Kidney (tissue), 14 donors: Measurements from ENCODE around the gene ZBED3. TPM values are rescaled to one million over a fixed set of nuclear protein-coding genes. Genes with fewer than 3 reads are reported as not detected.

Source experiments
- DNase-seq, 5 donors: peaks; one replicate each; pipeline ENCODE4 v3.0.0-alpha.2; 2013 to 2020
- FAIRE-seq: peaks from 2 replicates; lab custom pipeline; 2012; peaks lifted over from hg19 to GRCh38; lab: Jason Lieb, UNC
- H3K27ac ChIP-seq, 2 donors: one replicate each; pipeline ENCODE4 v1.7.0; 2013; ENCODE audit warnings: low read depth in 2 of 2, low read length in 2 of 2, inconsistent platforms in 1 of 2
- H3K27me3 ChIP-seq: one replicate; pipeline ENCODE4 v1.7.1; 2013; ENCODE audit warnings: low read length, inconsistent platforms; ENCODE audit not compliant: control insufficient read depth, insufficient read depth
- H3K36me3 ChIP-seq, 3 donors: one replicate each; pipeline versions ENCODE4 v1.7.0 to v1.7.1; 2013; ENCODE audit warnings: low read length in 3 of 3, control low read depth in 1 of 3, inconsistent platforms in 1 of 3; ENCODE audit not compliant: insufficient read depth in 3 of 3, control insufficient read depth in 2 of 3
- H3K4me1 ChIP-seq, 3 donors: one replicate each; pipeline versions ENCODE4 v1.7.0 to v1.7.1; 2013; ENCODE audit warnings: low read length in 3 of 3, inconsistent platforms in 1 of 3, low read depth in 1 of 3; ENCODE audit not compliant: control insufficient read depth in 2 of 3, insufficient read depth in 2 of 3
- H3K4me3 ChIP-seq, 3 donors: one replicate each; pipeline versions ENCODE4 v1.7.0 to v1.8.1; 2013; ENCODE audit warnings: low read length in 3 of 3, control low read depth in 1 of 3, inconsistent platforms in 1 of 3
- H3K9ac ChIP-seq, 3 donors: one replicate each; pipeline versions ENCODE4 v1.7.0 to v1.7.1; 2013; ENCODE audit warnings: low read length in 3 of 3, control low read depth in 1 of 3, inconsistent platforms in 1 of 3
- H3K9me3 ChIP-seq, 3 donors: one replicate each; pipeline versions ENCODE4 v1.7.0 to v1.7.1; 2013; ENCODE audit warnings: low read length in 3 of 3, control low read depth in 1 of 3, inconsistent platforms in 1 of 3; ENCODE audit not compliant: control insufficient read depth in 2 of 3, insufficient read depth in 1 of 3
- intact Hi-C: fragments of 100-400 bp; cut with DNase I; formaldehyde crosslinking; loops from one replicate; pipeline ENCODE4 v1.11.1; 2022
- polyA plus RNA-seq: library from polyadenylated mRNA; stranded (reverse); fragments of 350-450 nt; fragmentation: Illumina TruSeq; extraction: RNeasy Lipid Tissue Mini Kit (QIAGEN cat#74804); gene quantifications from one replicate; pipeline ENCODE4 v1.2.3, GENCODE V29; 2014; ENCODE audit warnings: low read depth, low replicate concordance; ENCODE audit not compliant: insufficient read depth
- total RNA-seq: library from RNA; stranded (reverse); fragmentation: NEBNext Ultra II Directional; extraction: Animal tissue kit (Norgen Biotek cat#: 25700); gene quantifications from one replicate; pipeline ENCODE4 v1.2.1, GENCODE V29; 2021
- TF ChIP-seq, protein P1 (sequence below): IDR thresholded peaks from 3 replicates; pipeline ENCODE4 v1.5.1; 2012; ENCODE audit warnings: mild to moderate bottlenecking, moderate library complexity, borderline replicate concordance; ENCODE audit not compliant: insufficient read depth; ENCODE audit errors: extremely low read depth
- donor health status: control.
- donor health status: control.
- donor health status: control.
- donor health status: control.
- donor health status: control.
- donor health status: DM: yes; HTN: yes; CAD: no.
- donor health status: Normal renal cell carcinoma (clear cell type).

Gene ZBED3
- total and polyA plus RNA-seq, 2 donors from 2014 or later: 8.9 to 20.7 TPM

DNA sequence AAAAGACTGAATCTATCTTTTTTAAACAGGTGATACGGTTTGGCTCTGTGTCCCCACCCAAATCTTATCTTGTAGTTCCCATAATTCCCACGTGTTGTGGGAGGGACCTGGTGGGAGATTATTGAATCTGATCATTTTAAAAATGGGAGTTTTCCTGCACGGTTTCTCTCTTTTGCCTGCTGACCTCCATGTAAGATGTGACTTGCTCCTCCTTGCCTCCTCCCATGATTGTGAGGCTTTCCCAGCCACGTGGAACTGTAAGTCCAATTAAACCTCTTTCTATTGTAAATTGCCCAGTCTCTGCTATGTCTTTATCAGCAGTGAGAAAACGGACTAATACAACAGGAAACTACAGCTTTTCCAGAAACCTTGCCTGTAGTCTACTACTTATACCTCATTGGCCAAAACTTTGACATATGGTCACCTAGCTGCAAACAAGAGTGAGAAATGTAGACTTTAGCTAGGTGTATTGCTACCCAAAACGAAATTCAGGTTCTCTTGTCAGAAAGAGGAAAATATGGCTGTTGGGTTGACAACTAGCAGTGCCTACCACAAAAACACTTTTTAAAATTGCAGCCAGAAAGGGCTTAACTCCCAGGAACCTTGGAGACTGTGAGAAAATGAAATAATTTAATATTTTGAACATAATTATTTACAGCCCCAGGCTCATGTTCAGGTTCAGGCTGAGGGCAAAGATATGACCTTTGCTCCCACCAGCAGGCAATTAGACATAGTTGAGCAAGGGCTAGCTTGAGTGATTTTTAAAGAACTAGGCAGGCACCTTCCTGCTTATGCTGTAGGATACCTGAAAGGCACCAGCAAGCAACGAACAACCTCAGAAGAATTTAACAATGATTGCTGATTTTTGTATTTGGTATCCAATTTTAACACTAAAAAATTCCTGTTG, 64.3 kb downstream of the ZBED3 start:
- DNase-seq: peak in 3 of 5 donors; percentile 48 to 61 (median 60)
- Histone ChIP-seq H3K4me1 (peaks cover 0 to 12% (median 3%) of the 10 kb centered on the region in 3 donors), H3K36me3 (no peaks in the 10 kb centered on the region), H3K9ac (no peak overlapping the region), H3K9me3 (no peaks in the 10 kb centered on the region), H3K4me3 (no peak overlapping the region), H3K27me3 (no peaks in the 10 kb centered on the region), H3K27ac (peak overlapping the region in 1 of 2 donors; percentile 54)
- intact Hi-C loops: no loop called here
- FAIRE-seq: no peak
- TF ChIP-seq, protein P1, sequence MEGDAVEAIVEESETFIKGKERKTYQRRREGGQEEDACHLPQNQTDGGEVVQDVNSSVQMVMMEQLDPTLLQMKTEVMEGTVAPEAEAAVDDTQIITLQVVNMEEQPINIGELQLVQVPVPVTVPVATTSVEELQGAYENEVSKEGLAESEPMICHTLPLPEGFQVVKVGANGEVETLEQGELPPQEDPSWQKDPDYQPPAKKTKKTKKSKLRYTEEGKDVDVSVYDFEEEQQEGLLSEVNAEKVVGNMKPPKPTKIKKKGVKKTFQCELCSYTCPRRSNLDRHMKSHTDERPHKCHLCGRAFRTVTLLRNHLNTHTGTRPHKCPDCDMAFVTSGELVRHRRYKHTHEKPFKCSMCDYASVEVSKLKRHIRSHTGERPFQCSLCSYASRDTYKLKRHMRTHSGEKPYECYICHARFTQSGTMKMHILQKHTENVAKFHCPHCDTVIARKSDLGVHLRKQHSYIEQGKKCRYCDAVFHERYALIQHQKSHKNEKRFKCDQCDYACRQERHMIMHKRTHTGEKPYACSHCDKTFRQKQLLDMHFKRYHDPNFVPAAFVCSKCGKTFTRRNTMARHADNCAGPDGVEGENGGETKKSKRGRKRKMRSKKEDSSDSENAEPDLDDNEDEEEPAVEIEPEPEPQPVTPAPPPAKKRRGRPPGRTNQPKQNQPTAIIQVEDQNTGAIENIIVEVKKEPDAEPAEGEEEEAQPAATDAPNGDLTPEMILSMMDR: no peak

Other genes with a start within 250 kb of the ZBED3 start
- gene S100Z, start 237.3 kb downstream of the ZBED3 start, total RNA-seq: 1.2 TPM
- gene S100Z, start 237.3 kb downstream of the ZBED3 start, polyA plus RNA-seq: 0.69 TPM
- gene CRHBP, start 134.2 kb downstream of the ZBED3 start, total RNA-seq: 8.6 TPM
- 67.7 TPM for gene CRHBP, start 134.2 kb downstream of the ZBED3 start, polyA plus RNA-seq
- 23.0 TPM for gene AGGF1, start 56.9 kb downstream of the ZBED3 start, total RNA-seq
- 10.5 TPM for gene AGGF1, start 56.9 kb downstream of the ZBED3 start, polyA plus RNA-seq
- gene PDE8B, start 123.4 kb upstream of the ZBED3 start, total RNA-seq: 4.5 TPM
- 3.7 TPM for gene PDE8B, start 123.4 kb upstream of the ZBED3 start, polyA plus RNA-seq